HT1080 (cell line): ENCODE results near the gene IER3IP1. TPM values are rescaled to one million over a fixed set of nuclear protein-coding genes. Genes with fewer than 3 reads are reported as not detected.
"Not testable (repeated sequence)": the region's sequence is repeated elsewhere in the genome, so short reads cannot be mapped to it uniquely, and the experiment has no call there.

Experiments used
- DNase-seq: peaks from one replicate; pipeline ENCODE4 v3.0.0-alpha.2; 2015; ENCODE audit warnings: low read depth
- polyA plus RNA-seq, 2 experiments: library from polyadenylated mRNA; depleted of rRNA; stranded (reverse); fragments of >200 nt; gene quantifications; 2 replicates each; pipeline ENCODE4 v1.2.3, GENCODE V29; 2015
- total RNA-seq: library from RNA; depleted of rRNA; stranded (reverse); fragments of >200 nt; shearing (Covaris generic); gene quantifications from 2 replicates; pipeline ENCODE4 v1.2.3, GENCODE V29; 2014; rRNA removed

The IER3IP1 gene, protein sequence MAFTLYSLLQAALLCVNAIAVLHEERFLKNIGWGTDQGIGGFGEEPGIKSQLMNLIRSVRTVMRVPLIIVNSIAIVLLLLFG
- total RNA-seq, result 61.8 and 77.7 TPM in 2 replicates
- 28.9 and 30.4 TPM in 2 replicates for polyA plus RNA-seq (2015; cell fraction: cytosol; rRNA removed)
- polyA plus RNA-seq (2015; cell fraction: nucleus; rRNA removed), result 8.4 and 9.3 TPM in 2 replicates

DNA sequence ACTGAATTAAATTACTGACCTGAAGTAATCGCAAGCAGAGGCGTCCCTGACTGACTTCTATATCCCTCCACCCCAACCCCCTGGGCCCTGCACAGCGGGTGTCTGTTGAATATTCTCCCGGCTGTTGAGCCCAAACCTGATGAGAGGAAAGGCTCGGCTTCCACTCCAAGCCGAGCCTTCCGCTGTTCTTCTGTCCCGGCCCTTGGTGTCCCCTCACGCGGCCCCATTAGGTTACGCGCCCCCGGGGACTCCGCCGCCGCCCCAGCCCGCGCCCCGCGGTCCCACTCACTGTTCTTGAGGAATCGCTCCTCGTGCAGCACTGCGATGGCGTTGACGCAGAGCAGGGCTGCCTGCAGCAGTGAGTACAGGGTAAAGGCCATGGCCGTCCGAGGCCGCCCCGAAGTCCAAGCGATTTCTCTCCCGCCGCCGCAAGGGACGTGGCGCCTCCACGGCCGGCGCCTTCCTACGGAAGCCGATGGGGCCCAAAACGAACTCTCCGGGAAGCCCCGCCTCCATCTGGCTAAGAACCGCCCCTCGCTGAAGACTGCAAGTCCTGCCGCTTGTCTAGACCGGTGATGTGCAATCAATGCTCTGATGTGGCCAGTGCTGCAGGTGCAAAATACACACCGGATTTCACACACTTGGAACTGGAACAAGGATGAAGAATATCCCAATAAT, at the start of gene IER3IP1:
IER3IP1 (minus strand) TSS at position 467 of the 678 bp plus-strand sequence; CDS start at position 380, 87 bp downstream.
- peak; percentile 83 for DNase-seq

DNA sequence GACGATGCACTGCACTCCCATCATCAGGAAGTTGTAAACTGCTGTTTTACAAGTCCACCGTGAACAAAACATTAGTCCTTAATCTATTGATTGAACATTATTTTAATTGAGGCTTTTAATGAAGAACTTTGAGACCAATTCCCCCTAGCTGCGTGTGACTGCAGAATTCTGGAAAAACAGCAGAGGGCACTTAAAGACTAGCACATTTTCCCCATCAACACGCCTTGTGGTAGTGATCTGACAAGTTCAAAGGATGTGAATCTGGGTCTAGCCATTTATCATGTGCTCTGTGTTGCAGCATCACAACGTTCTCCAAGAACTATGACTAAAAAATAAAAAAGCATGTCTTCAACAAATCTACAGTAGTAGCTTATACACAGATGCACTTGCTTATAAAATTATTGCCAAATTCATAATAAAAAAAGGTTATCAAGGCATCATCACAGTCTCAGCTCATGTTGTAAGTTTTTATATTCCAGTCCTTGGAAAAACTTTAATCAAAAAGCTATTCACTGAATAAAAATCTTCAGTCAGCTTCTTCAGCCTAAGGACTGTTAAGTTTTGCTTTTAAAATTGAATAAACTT, 39.5 kb upstream of the IER3IP1 start:
- peak; percentile 63 for DNase-seq

DNA sequence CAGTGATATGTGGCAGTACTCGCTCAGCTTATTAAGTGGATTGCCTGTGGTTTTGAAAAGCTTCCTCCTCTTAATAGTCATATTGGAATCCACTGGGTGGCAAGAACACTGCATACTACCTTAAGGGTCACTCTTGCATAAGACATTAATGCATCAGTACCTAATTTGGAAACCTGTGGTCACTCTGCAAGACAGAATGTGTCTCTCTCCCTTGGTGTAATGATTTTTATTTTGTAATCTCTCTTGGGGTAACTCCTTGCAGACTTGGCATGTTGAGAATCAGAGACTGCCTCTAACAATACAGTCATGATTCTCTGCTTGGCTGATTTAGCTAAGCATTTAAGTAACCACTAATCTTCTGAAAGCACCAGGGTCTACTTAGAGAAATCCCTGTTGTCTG, 33.0 kb upstream of the IER3IP1 start:
- DNase-seq, result no peak

DNA sequence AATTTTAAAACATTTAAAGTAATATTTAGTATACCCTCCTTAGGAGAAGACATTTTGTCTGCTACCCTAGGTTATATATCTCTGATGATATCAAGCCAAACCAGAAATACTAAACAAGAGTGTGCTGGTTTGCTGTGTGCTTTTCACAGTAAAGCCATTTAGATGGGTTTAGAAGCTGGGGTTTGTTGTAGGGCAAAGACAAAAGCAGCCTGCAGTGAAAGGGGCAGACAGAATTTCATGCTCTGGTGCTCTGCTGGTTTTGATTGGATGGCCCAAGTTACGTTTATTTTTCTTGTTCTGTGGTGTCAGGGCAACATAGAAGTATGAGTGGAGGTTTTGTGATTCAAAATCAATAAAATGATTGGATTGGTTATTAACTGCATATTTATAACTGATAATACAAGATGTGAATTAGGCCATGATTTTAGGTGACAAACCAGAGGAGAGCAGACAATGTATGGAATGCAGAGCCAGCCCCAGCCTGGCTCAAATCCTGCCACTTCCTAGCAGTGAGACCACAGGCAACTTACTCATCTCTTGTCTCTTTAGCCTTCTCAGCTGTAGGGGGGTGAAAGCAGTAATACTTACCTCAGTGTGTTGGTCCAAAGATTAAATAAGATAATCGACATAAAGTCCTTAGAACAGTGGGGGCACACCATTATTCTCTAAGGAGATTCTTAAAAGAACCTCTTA, 30.9 kb upstream of the IER3IP1 start:
- DNase-seq, result no peak

GRCh38 chr18:47204908-47205522, 28.9 kb upstream of the IER3IP1 start:
- DNase-seq, result peak; percentile 42

GRCh38 chr18:47203626-47204464, 27.7 kb upstream of the IER3IP1 start:
- DNase-seq, result no peak

DNA sequence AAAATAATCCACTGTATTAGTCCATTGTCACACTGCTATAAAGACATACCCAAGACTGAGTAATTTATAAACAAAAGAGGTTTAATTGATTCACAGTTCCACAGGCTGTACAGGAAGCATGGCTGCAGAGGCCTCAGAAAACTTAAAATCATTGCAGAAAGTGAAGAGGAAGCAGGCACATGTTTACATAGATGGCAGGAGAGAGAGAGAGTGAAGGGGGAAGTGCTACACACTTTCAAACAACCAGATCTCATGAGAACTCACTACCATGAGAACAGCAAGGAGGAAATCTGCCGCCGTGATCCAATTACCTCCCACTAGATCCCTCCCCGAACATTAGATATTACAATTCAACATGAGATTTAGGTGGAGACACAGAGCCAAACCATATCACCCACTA, 19.8 kb upstream of the IER3IP1 start:
- DNase-seq, result not testable (repeated sequence)

DNA sequence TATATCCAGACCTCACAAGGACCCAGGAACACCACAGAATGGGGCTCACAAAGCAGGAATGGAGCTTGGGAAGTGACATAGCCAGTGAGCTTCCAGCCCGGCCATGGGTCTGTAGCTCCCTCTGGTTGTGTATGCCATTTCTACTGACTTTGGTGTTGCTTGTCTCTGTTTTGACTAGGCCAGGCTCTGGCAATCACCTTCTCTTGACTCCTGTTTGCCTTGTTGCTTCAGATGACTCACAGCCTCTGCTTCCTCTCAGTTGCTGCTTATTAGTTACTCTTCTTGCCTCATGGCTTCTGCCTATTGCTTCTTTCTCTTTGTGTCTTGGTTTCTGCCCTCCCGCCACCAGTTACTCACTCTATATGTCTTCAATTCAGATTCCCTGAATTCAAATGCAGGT, 15.8 kb upstream of the IER3IP1 start:
- DNase-seq, result peak; percentile 80

DNA sequence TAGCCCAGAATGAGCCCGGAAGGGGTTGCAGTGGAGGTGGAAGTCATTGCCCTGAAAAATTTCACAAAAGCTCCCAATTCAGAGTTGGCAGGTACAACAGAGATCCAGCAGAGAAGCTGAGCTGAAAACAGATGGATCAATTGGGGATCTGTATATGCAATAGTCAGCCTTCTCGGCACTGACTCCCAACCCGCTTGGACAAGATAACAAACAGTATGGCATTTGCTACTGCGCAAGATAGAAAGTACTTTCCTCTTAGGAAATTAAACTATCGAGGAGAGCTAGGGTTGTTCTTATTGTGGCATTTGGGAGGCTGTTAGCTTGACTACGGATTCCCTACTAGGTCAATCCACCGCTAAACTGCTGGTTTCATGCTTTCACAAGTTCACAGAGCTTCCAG, 11.6 kb upstream of the IER3IP1 start:
- DNase-seq, result no peak

DNA sequence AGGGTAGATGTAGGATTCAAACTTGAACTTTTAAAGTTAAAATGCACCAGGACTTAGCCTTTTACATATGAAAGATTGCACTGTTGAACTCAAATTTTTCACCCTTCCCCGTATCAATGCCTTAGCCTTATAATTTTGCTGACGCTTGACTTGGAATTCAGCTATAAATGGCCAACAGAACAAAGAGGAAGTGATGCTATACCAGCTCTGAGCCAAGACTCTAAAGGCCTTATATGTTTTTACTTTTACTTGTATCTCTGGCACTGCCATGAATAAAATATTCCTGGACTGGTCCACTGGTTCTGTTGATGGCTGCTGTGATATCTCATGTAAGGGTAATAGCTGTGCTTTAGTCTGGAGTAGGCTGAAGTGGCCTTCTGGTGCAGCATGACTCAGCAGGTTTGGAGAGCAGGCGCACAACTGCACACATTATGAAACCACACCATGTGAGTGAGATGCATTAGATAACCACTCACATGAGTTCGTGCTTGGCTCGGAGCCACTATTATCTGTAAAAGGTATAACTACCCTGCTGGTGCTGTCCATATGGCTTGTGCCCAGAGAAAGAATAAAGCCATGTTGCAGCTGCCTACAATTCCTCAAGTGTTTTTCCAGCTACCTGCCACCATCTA, 8.4 kb upstream of the IER3IP1 start:
- peak; percentile 77 for DNase-seq

DNA sequence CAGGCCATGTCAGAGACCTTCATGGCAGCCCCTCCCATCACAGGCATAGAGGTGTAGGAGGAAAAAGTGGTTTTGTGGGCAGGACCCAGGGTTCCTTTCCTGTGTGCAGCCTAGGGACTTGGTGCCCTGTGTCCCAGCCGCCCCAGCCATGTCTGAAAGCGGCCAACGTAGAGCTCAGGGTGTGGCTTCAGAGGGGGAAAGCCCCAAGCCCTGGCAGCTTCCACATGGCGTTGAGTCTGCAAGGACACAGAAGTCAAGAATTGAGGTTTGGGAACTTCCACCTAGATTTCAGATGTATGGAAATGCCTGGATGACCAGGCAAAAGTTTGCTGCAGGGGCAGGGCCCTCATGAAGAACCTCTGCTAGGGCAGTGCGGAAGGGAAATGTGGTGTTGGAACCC, 6.0 kb upstream of the IER3IP1 start:
- DNase-seq, result not testable (repeated sequence)

DNA sequence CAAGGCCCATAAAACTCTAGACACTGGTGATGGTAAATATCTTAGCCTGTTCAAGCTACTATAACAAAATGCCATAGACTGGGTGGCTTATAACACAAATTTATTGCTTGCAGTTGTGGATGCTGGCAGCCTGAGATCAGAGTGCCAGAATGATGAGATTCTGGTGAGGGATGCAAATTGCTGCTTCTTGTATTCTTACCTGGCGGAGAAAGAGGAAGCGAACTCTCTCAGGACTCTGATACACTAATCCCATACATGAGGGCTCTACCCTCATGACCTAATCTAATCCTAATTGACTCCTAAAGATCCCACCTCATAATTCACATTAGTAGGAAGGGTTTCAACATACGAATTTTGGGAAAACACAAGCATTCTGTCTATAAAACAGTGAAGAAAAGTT, 4.6 kb upstream of the IER3IP1 start:
- no peak for DNase-seq

- no peak for DNase-seq
These were observed 3.4 kb upstream of the IER3IP1 start for GRCh38 chr18:47179520-47179919.

DNA sequence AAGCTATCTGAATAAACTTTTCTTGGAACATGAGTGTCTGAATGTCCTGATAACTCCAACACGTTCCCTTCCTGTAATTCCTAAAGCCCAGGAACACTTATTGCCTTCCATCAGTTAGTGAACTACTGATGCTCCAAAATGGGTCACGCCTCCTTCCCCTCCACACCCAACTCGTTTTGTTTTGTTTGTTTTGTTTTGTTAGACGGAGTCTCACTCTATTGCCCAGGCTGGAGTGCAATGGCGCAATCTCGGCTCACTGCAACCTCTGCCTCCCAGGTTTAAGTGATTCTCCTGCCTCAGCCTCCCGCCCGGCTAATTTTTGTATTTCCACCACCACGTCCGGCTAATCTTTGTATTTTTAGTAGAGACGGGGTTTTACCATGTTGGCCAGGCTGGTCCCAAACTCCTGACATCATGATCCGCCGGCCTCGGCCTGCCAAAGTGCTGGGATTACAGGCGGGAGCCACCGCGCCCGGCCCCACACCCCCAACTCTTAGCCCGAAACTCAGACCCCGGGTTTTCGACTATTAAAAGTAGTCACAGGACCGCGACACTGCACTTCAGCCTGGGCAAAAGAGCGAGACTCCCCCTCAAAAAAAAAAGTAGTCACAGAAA, 774 bp downstream of the IER3IP1 start:
- DNase-seq, result peak; percentile 10

DNA sequence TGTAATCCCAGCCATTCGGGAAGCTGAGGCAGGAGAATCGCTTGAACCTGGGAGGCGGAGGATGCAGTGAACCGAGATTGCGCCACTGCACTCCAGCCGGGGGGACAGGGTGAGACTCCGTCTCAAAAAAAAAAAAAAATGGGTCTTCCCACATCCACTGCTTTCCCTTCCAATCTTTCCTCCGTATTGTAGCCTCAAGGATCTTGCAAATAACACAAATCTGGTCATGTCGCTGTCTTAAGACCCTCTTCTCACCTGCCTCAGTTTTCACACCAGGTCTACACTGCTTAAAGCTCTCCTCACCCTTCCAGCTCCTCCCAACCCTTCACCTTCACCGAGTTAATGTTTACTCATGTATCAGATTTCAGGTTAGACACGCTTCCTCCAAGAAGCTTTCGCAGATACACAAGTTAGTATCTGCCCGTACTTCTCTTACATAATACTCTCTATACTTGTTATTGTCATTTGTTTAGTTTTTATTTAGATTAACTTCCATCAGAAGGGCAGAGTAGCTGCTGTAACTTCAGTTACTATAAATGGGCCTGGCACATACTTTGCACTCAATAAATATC, 1.5 kb downstream of the IER3IP1 start:
- no peak for DNase-seq

GRCh38 chr18:47172476-47172875, 3.7 kb downstream of the IER3IP1 start:
- no peak for DNase-seq

DNA sequence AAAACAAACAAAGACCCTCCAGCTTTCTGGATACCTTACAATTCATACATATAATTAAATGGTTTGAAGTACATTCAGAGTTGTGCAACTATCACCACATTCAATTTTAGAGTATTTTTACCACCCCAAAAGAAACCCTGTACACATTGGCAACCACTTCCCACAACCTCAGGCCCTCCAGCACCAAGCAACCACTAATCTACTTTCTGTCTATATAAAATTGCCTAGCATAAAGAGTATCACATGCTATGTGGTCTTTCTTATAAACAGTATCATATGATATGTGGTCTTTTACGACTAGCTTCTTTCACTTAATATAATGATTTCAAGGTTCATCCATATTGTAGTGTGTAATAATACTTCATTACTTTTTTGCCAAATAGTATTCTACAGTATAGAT, 7.3 kb downstream of the IER3IP1 start:
- DNase-seq, result no peak

GRCh38 chr18:47168509-47168908, 7.7 kb downstream of the IER3IP1 start:
- no peak for DNase-seq

DNA sequence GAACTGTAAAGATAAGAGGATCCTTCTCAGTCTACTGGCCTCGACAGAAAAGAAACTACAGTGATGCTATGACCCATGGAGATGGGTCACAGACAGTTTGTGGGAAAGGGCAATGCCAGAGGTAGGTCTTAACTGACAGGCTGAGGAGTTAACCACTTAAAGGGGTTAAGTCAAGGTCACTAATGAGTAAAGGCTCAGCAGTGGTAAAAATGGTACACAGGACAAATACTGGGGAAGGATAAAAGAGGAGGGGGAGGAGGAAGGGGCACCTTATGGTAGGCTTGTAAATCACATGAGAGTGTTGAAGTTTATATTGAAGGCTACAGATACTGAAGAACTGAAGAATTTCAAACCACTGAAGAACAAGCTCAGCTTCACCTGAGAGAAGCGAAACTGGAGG, 9.9 kb downstream of the IER3IP1 start:
- no peak for DNase-seq

GRCh38 chr18:47163241-47163640, 12.9 kb downstream of the IER3IP1 start:
- peak; percentile 32 for DNase-seq
